GM10847 (cell line): ENCODE measurements around the gene JSRP1.

Experiments used
- POLR2A ChIP-seq: IDR thresholded peaks from 2 replicates; pipeline ENCODE4 v1.6.1; 2011; ENCODE audit not compliant: insufficient read length; ENCODE audit errors: extremely low read depth

The JSRP1 gene

GRCh38 chr19:2226051-2226839 lies 30.0 kb downstream of the JSRP1 start:
- no peak for TF ChIP-seq POLR2A

GRCh38 chr19:2225415-2226050 lies 30.7 kb downstream of the JSRP1 start:
- no peak for TF ChIP-seq POLR2A

- no peak for TF ChIP-seq POLR2A
Observed at GRCh38 chr19:2224754-2225349, 31.4 kb downstream of the JSRP1 start.

- no peak for TF ChIP-seq POLR2A
Observed at GRCh38 chr19:2223959-2224358, 32.3 kb downstream of the JSRP1 start.

- TF ChIP-seq POLR2A: no peak
Observed at GRCh38 chr19:2223391-2223790, 32.8 kb downstream of the JSRP1 start.

GRCh38 chr19:2221918-2222317 lies 34.3 kb downstream of the JSRP1 start:
- TF ChIP-seq POLR2A: no peak

GRCh38 chr19:2221250-2221831 lies 34.9 kb downstream of the JSRP1 start:
- TF ChIP-seq POLR2A: no peak

GRCh38 chr19:2219726-2220125 lies 36.5 kb downstream of the JSRP1 start:
- TF ChIP-seq POLR2A: no peak

- TF ChIP-seq POLR2A: no peak
Observed at GRCh38 chr19:2217591-2217990, 38.6 kb downstream of the JSRP1 start.

- no peak for TF ChIP-seq POLR2A
Observed at GRCh38 chr19:2216361-2217225, 39.6 kb downstream of the JSRP1 start.

GRCh38 chr19:2215281-2215751 lies 40.9 kb downstream of the JSRP1 start:
- no peak for TF ChIP-seq POLR2A

GRCh38 chr19:2214251-2214650 lies 42.0 kb downstream of the JSRP1 start:
- no peak for TF ChIP-seq POLR2A

GRCh38 chr19:2213799-2214198 lies 42.4 kb downstream of the JSRP1 start:
- no peak for TF ChIP-seq POLR2A

GRCh38 chr19:2212861-2213711 lies 43.1 kb downstream of the JSRP1 start:
- no peak for TF ChIP-seq POLR2A
